PC-3 (cell line): Measurements from ENCODE around the gene LUC7L3. TPM values are rescaled to one million over a fixed set of nuclear protein-coding genes. Genes with fewer than 3 reads are reported as not detected.
A peak's percentile ranks its signal among the peaks of the same experiment; 100 is the strongest.
"Not testable (repeated sequence)": the region's sequence is repeated elsewhere in the genome, so short reads cannot be mapped to it uniquely, and the experiment has no call there.

Source experiments
- ATAC-seq: fragments of 200-7000 bp; cut with Tn5 transposase; 2 replicates; pipeline ENCODE4 v1.9.1; 2020; ENCODE audit warnings: mild to moderate bottlenecking, moderate library complexity
- BruUV-seq: library from RNA; stranded (reverse); fragments of 400-500 nt; replicated peaks from 2 replicates; lab custom pipeline; 2021; lab: Mats Ljungman, UMichigan
- CTCF ChIA-PET: fragments of 300-600 bp; sonication (Branson Sonifier 250); formaldehyde crosslinking; loops from one replicate; lab custom pipeline; 2022; ENCODE audit warnings: antibody characterized with exemption; lab: Charles Lee
- POLR2A ChIA-PET: fragments of 300-600 bp; sonication (Branson Sonifier 250); formaldehyde crosslinking; loops from one replicate; lab custom pipeline; 2022; ENCODE audit warnings: antibody characterized with exemption; ENCODE audit not compliant: unreplicated experiment; lab: Charles Lee
- DNase-seq: peaks from one replicate; pipeline ENCODE4 v3.0.0-alpha.2; 2015
- H2AFZ ChIP-seq: fragments of 300-600 bp; sonication (generic); 2 replicates; pipeline ENCODE4 v1.6.0; 2016; ENCODE audit warnings: antibody characterized with exemption, low read length
- H3F3A ChIP-seq: fragments of 300-600 bp; sonication (generic); one replicate; pipeline ENCODE4 v1.6.0; 2017; ENCODE audit warnings: antibody characterized with exemption, low read length, control low read depth, mild to moderate bottlenecking; ENCODE audit not compliant: unreplicated experiment
- H3K27ac ChIP-seq: fragments of 300-600 bp; sonication (generic); 2 replicates; pipeline ENCODE4 v1.5.1; 2016; ENCODE audit warnings: mild to moderate bottlenecking, low read length
- H3K27me3 ChIP-seq: fragments of 300-600 bp; sonication (generic); 2 replicates; pipeline ENCODE4 v1.6.1; 2016; ENCODE audit warnings: low read length, mixed read lengths
- H3K36me3 ChIP-seq: fragments of 300-600 bp; sonication (generic); 2 replicates; pipeline ENCODE4 v1.6.1; 2016; ENCODE audit warnings: low read depth, mixed run types, low read length, mixed read lengths
- H3K4me1 ChIP-seq: fragments of 300-600 bp; sonication (generic); 2 replicates; pipeline ENCODE4 v1.5.1; 2016; ENCODE audit warnings: low read length; ENCODE audit not compliant: insufficient read depth
- H3K4me2 ChIP-seq: fragments of 300-600 bp; sonication (generic); 2 replicates; pipeline ENCODE4 v1.6.0; 2016; ENCODE audit warnings: low read length
- H3K4me3 ChIP-seq: fragments of 300-600 bp; sonication (generic); 2 replicates; pipeline ENCODE4 v1.5.1; 2016; ENCODE audit warnings: mild to moderate bottlenecking, low read length, mixed read lengths
- H3K79me2 ChIP-seq: fragments of 300-600 bp; sonication (generic); 2 replicates; pipeline ENCODE4 v1.6.1; 2017; ENCODE audit warnings: low read length, mixed read lengths
- H3K9ac ChIP-seq: fragments of 300-600 bp; sonication (generic); 2 replicates; pipeline ENCODE4 v1.6.0; 2016; ENCODE audit warnings: mild to moderate bottlenecking, low read length
- H3K9me2 ChIP-seq: fragments of 300-600 bp; sonication (generic); replicated peaks from 2 replicates; pipeline ENCODE4 v1.6.1; 2016; ENCODE audit warnings: mixed run types, low read length, mixed read lengths
- H3K9me3 ChIP-seq: fragments of 300-600 bp; sonication (generic); 2 replicates; pipeline ENCODE4 v1.6.1; 2016; ENCODE audit warnings: low read length, mixed read lengths
- H4K20me1 ChIP-seq: fragments of 300-600 bp; sonication (generic); 2 replicates; pipeline ENCODE4 v1.6.1; 2016; ENCODE audit warnings: low read length, mixed read lengths
- CTCF ChIP-seq: fragments of 300-600 bp; sonication (generic); conservative IDR thresholded peaks from 2 replicates; pipeline ENCODE4 v1.5.1; 2017; ENCODE audit warnings: antibody characterized with exemption, low read depth, mild to moderate bottlenecking, low read length
- EZH2 ChIP-seq: fragments of 300-600 bp; sonication (generic); IDR thresholded peaks from one replicate; pipeline ENCODE4 v1.6.1; 2017; ENCODE audit warnings: antibody characterized with exemption, mild to moderate bottlenecking, low read length; ENCODE audit not compliant: unreplicated experiment
- EZH2phosphoT487 ChIP-seq: fragments of 300-600 bp; sonication (generic); IDR thresholded peaks from 2 replicates; pipeline ENCODE4 v1.6.1; 2018; ENCODE audit warnings: mild to moderate bottlenecking, antibody characterized with exemption, low read length, borderline replicate concordance
- intact Hi-C: fragments of 100-400 bp; cut with micrococcal nuclease; formaldehyde crosslinking; loops from 2 replicates; pipeline ENCODE4 v1.9.0; 2023
- total RNA-seq: library from RNA; depleted of rRNA; stranded (reverse); fragments of >200 nt; gene quantifications from 2 replicates; pipeline ENCODE4 v1.2.3, GENCODE V29; 2014

LUC7L3 gene
- total RNA-seq, 1 experiment from 2014 or later = 43.0 TPM

GRCh38 chr17:50722746-50723145 lies 3.3 kb downstream of the LUC7L3 start:
- Histone ChIP-seq H3K9me2 (no peaks in the 10 kb centered on the region), H3K36me3 (peaks cover 6% of the 10 kb centered on the region; the same call in 1 of the 2 replicates), H3K4me2 (peak overlapping the region; percentile 91), H2AFZ (no peak overlapping the region), H4K20me1 (peaks cover 79% of the 10 kb centered on the region), H3K9ac (no peak overlapping the region), H3K4me3 (peak overlapping the region; percentile 91), H3K27me3 (no peaks in the 10 kb centered on the region), H3K79me2 (peaks cover 89% of the 10 kb centered on the region), H3K27ac (no peak overlapping the region), H3F3A (peaks cover 4% of the 10 kb centered on the region), H3K9me3 (no peaks in the 10 kb centered on the region), H3K4me1 (peaks cover 37% of the 10 kb centered on the region)
- POLR2A ChIA-PET = no interaction called here
- no peak for TF ChIP-seq EZH2phosphoT487
- TF ChIP-seq EZH2 = no peak
- TF ChIP-seq CTCF = no peak
- CTCF ChIA-PET = no interaction called here
- ATAC-seq (no peak), DNase-seq (no peak)
- BruUV-seq = no TSS peak
- intact Hi-C loops = no loop called here

- H3K4me2 ChIP-seq, H2AFZ ChIP-seq, BruUV-seq, CTCF ChIA-PET, intact Hi-C loops, H3K9me2 ChIP-seq, DNase-seq, H3K9ac ChIP-seq, H3K9me3 ChIP-seq, H3K4me3 ChIP-seq, ATAC-seq, H3K27ac ChIP-seq, H3F3A ChIP-seq, H3K27me3 ChIP-seq: not testable (repeated sequence)
- H3K79me2 ChIP-seq = peaks cover 100% of the 10 kb centered on the region
- POLR2A ChIA-PET = interaction anchor here (0.6 to 0.7 kb wide), 2 partner anchors 294 to 572 kb away, joined by 3 read pairs; no protein-coding TSS in a partner anchor
- H3K36me3 ChIP-seq = peaks cover 11% of the 10 kb centered on the region; the same call in 1 of the 2 replicates
- peaks cover 36% of the 10 kb centered on the region for H3K4me1 ChIP-seq
- peaks cover 98% of the 10 kb centered on the region for H4K20me1 ChIP-seq
Observed at GRCh38 chr17:50724622-50725021, 5.2 kb downstream of the LUC7L3 start.

GRCh38 chr17:50725769-50726655 lies 6.6 kb downstream of the LUC7L3 start:
- no peaks in the 10 kb centered on the region for H3K27me3 ChIP-seq
- H3K9me3 ChIP-seq = no peaks in the 10 kb centered on the region
- H3K36me3 ChIP-seq = peaks cover 11% of the 10 kb centered on the region; the same call in 1 of the 2 replicates
- no peak overlapping the region for H3K4me2 ChIP-seq
- TF ChIP-seq CTCF (no peak), EZH2 (no peak), EZH2phosphoT487 (no peak)
- no peak for DNase-seq
- H3K4me1 ChIP-seq = peaks cover 36% of the 10 kb centered on the region
- no peaks in the 10 kb centered on the region for H3K9me2 ChIP-seq
- CTCF ChIA-PET = interaction anchor here (0.6 to 0.7 kb wide), 2 partner anchors 24 to 100 kb away, joined by 5 read pairs; no protein-coding TSS in a partner anchor
- peaks cover 4% of the 10 kb centered on the region for H3F3A ChIP-seq
- ATAC-seq = peak; percentile 63
- no peak overlapping the region for H3K27ac ChIP-seq
- H2AFZ ChIP-seq = no peak overlapping the region
- POLR2A ChIA-PET = interaction anchor here (0.6 kb wide), 1 partner anchor 184 kb away, joined by 3 read pairs; no protein-coding TSS in a partner anchor
- H4K20me1 ChIP-seq = peaks cover 95% of the 10 kb centered on the region
- BruUV-seq = no TSS peak
- H3K4me3 ChIP-seq = no peak overlapping the region
- intact Hi-C loops = no loop called here
- H3K79me2 ChIP-seq = peaks cover 100% of the 10 kb centered on the region
- no peak overlapping the region for H3K9ac ChIP-seq
